GM12878 (cell line): ENCODE data around the gene STT3B. TPM values are rescaled to one million over a fixed set of nuclear protein-coding genes. Genes with fewer than 3 reads are reported as not detected.
A peak's percentile ranks its signal among the peaks of the same experiment; 100 is the strongest.

Experiments
- ATAC-seq: fragments of 200-7000 bp; cut with Tn5 transposase; 3 replicates; pipeline ENCODE4 v1.9.1; 2020; ENCODE audit warnings: mild to moderate bottlenecking, moderate library complexity
- BruUV-seq: library from RNA; stranded (reverse); fragments of 400-500 nt; replicated peaks from 2 replicates; lab custom pipeline; 2021; lab: Mats Ljungman, UMichigan
- CTCF ChIA-PET: fragments of 300-600 bp; sonication (Branson Sonifier 250); formaldehyde crosslinking; extraction: SDS; loops from one replicate; lab custom pipeline; 2021; ENCODE audit warnings: inconsistent platforms; lab: Yijun Ruan, JAX
- POLR2A ChIA-PET: fragments of 350-600 bp; formaldehyde crosslinking; extraction: SDS; loops from one replicate; lab custom pipeline; 2021; ENCODE audit warnings: inconsistent platforms; lab: Charles Lee
- RAD21 ChIA-PET: fragments of 300-600 bp; sonication (Branson Sonifier 250); formaldehyde crosslinking; loops from one replicate; lab custom pipeline; 2023; ENCODE audit warnings: antibody characterized with exemption; ENCODE audit not compliant: unreplicated experiment; lab: Charles Lee
- SMC1A ChIA-PET: fragments of 300-600 bp; sonication (Branson Sonifier 250); formaldehyde crosslinking; loops from one replicate; lab custom pipeline; 2023; ENCODE audit not compliant: unreplicated experiment, uncharacterized antibody; lab: Charles Lee
- DNase-seq: peaks from one replicate; pipeline ENCODE4 v3.0.0-alpha.2; 2011; ENCODE audit warnings: low read depth, low spot score
- FAIRE-seq: peaks from 3 replicates; lab custom pipeline; 2011; peaks lifted over from hg19 to GRCh38; lab: Jason Lieb, UNC
- H2AFZ ChIP-seq: 2 replicates; pipeline ENCODE4 v1.6.0; 2011; ENCODE audit warnings: low read depth, low read length, control low read depth; ENCODE audit not compliant: control insufficient read depth
- H3K27ac ChIP-seq: 2 replicates; pipeline ENCODE4 v1.5.1; 2011; ENCODE audit warnings: control low read depth; ENCODE audit not compliant: control insufficient read depth, insufficient read depth
- H3K27me3 ChIP-seq, 2 experiments: replicated peaks in 1 of 2; 2 replicates each; pipeline versions ENCODE4 v1.6.0 to v1.6.1; 2011; ENCODE audit warnings: low read length in 1 of 2; ENCODE audit not compliant: control insufficient read depth in 2 of 2, insufficient read depth in 2 of 2
- H3K36me3 ChIP-seq, 2 experiments: 2 replicates each; pipeline ENCODE4 v1.5.1; 2011; ENCODE audit warnings: low read length in 1 of 2; ENCODE audit not compliant: control insufficient read depth in 2 of 2, insufficient read depth in 2 of 2
- H3K4me1 ChIP-seq: 2 replicates; pipeline ENCODE4 v1.6.1; 2011; ENCODE audit warnings: mild to moderate bottlenecking, low read length, moderate library complexity, mixed read lengths; ENCODE audit not compliant: control insufficient read depth, insufficient read depth
- H3K4me2 ChIP-seq: 2 replicates; pipeline ENCODE4 v1.6.0; 2011; ENCODE audit warnings: control low read depth; ENCODE audit not compliant: control insufficient read depth, insufficient read depth
- H3K4me3 ChIP-seq: fragments of 200-600 bp; sonication (generic); 2 replicates; pipeline ENCODE4 v1.5.1; 2016
- H3K79me2 ChIP-seq: 2 replicates; pipeline ENCODE4 v1.6.0; 2011; ENCODE audit warnings: low read length; ENCODE audit not compliant: control insufficient read depth, insufficient read depth
- H3K9ac ChIP-seq: 2 replicates; pipeline ENCODE4 v1.8.0; 2011; ENCODE audit warnings: low read length, control low read depth, mixed read lengths; ENCODE audit not compliant: control insufficient read depth, insufficient read depth
- H3K9me3 ChIP-seq: replicated peaks from 3 replicates; pipeline ENCODE4 v1.5.1; 2011; ENCODE audit warnings: mild to moderate bottlenecking, low read length; ENCODE audit not compliant: control insufficient read depth, insufficient read depth
- H4K20me1 ChIP-seq: 2 replicates; pipeline ENCODE4 v1.6.0; 2011; ENCODE audit not compliant: control insufficient read depth, insufficient read depth
- CHD4 ChIP-seq: fragments of 200-600 bp; sonication (generic); IDR thresholded peaks from 2 replicates; pipeline ENCODE4 v1.6.1; 2016; ENCODE audit warnings: mild to moderate bottlenecking
- DPF2 ChIP-seq: fragments of 450-650 bp; IDR thresholded peaks from 2 replicates; pipeline ENCODE4 v1.6.1; 2017; ENCODE audit warnings: mild to moderate bottlenecking
- ETV6 ChIP-seq, 2 experiments: fragments of 450-650 bp in 1 of 2; IDR thresholded peaks in 1 of 2; conservative IDR thresholded peaks in 1 of 2; 2 replicates each; pipeline ENCODE4 v1.6.1; 2014; ENCODE audit warnings: antibody characterized with exemption in 1 of 2, borderline replicate concordance in 1 of 2, low read depth in 1 of 2, mild to moderate bottlenecking in 1 of 2, moderate library complexity in 1 of 2
- KDM1A ChIP-seq: fragments of 200-600 bp; sonication (generic); IDR thresholded peaks from 2 replicates; pipeline ENCODE4 v1.6.1; 2016; ENCODE audit warnings: borderline replicate concordance
- MYC ChIP-seq: IDR thresholded peaks from 2 replicates; pipeline ENCODE4 v1.6.1; 2011; ENCODE audit warnings: mild to moderate bottlenecking, low read length, moderate library complexity, inconsistent platforms; ENCODE audit not compliant: insufficient read depth, insufficient replicate concordance, insufficient read length, severe bottlenecking
- SKIL ChIP-seq: fragments of 450-650 bp; IDR thresholded peaks from 2 replicates; pipeline ENCODE4 v1.6.1; 2017; ENCODE audit warnings: mild to moderate bottlenecking, low read depth, inconsistent platforms; ENCODE audit not compliant: poor library complexity, severe bottlenecking
- SMC3 ChIP-seq: IDR thresholded peaks from 2 replicates; pipeline ENCODE4 v1.6.1; 2011; ENCODE audit warnings: low read length, improper control_type of control experiment, borderline replicate concordance
- TARDBP ChIP-seq: IDR thresholded peaks from 2 replicates; pipeline ENCODE4 v1.6.1; 2016; ENCODE audit warnings: borderline replicate concordance
- WGBS: methylation state at CpG from one replicate; pipeline ENCODE4 v1.1.6; 2016; ENCODE audit warnings: low lambda C conversion rate; ENCODE audit not compliant: insufficient replicate concordance, insufficient coverage; ENCODE audit errors: missing lambda C conversion rate; 5-methylcytosine and 5-hydroxymethylcytosine counted together
- in situ Hi-C: fragments of 300-500 bp; cut with MboI; formaldehyde crosslinking; loops from 9 replicates; pipeline ENCODE4 v1.14.3; 2018; ENCODE audit warnings: mixed read lengths
- intact Hi-C: fragments of 100-400 bp; cut with micrococcal nuclease; formaldehyde crosslinking; loops from one replicate; pipeline ENCODE4 v1.14.2; 2022; ENCODE audit not compliant: unreplicated experiment
- polyA plus RNA-seq, 11 experiments: library from polyadenylated mRNA; depleted of rRNA in 4 of 11; unstranded in 6 of 11; stranded (reverse) in 5 of 11; fragments of >200 nt; fragmentation: Nextera tagmentation in 4 of 11; fragmentation: Illumina TruSeq in 1 of 11; extraction: Ambion mirVana in 4 of 11; extraction: Trizol in 1 of 11; gene quantifications; 1 replicate in 1 of 11; 2 replicates in 10 of 11; pipeline versions ENCODE4 v1.2.1 to v1.2.3, GENCODE V29; 2011 to 2016; ENCODE audit warnings: inconsistent platforms in 2 of 11, missing spikeins in 2 of 11, low read depth in 1 of 11
- total RNA-seq, 4 experiments: library from RNA; depleted of rRNA in 3 of 4; stranded (reverse); fragments of >200 nt in 3 of 4; fragmentation: Illumina TruSeq in 1 of 4; extraction: Trizol in 1 of 4; gene quantifications; 2 replicates each; pipeline versions ENCODE4 v1.2.1 to v1.2.3, GENCODE V29; 2013 to 2021

STT3B gene
- total and polyA plus RNA-seq, 10 of the 15 experiments (the other 5 are each of a cell fraction or from before 2014, with no cell fraction given), result 19.9 to 208 (median 79.6) TPM

GRCh38 chr3:31546162-31546561 is 13.4 kb downstream of the STT3B start:
- H3K4me2 ChIP-seq, result no peak overlapping the region
- peaks cover 7% of the 10 kb centered on the region; the same call in 2 of the 3 replicates for H3K9me3 ChIP-seq
- H3K27me3 ChIP-seq, result no peaks in the 10 kb centered on the region
- ATAC-seq, result peak; percentile 34
- no peak overlapping the region for H3K4me3 ChIP-seq
- FAIRE-seq, result no peak
- RAD21 ChIA-PET, result interaction anchor here (0.9 to 2.8 kb wide), 5 partner anchors 10 to 305 kb away, joined by 3 to 26 read pairs (median 3); partner anchors contain the start of gene STT3B
- intact Hi-C loops, result no loop called here
- H3K36me3 ChIP-seq, result peaks cover 0 to 7% of the 10 kb centered on the region in 2 experiments; a peak in 1 of 4 replicates
- no peaks in the 10 kb centered on the region; the same call in 1 of the 2 replicates for H4K20me1 ChIP-seq
- TF ChIP-seq MYC (no peak), SKIL (no peak), CHD4 (no peak), KDM1A (no peak), ETV6 (conservative IDR thresholded peaks at IDR 0.05 in 1 of 2, IDR thresholded peaks at IDR 0.05 in 1 of 2; ENCODE audit: borderline replicate concordance in 1 of 2, low read depth in 1 of 2) (no peak), SMC3 (no peak), TARDBP (no peak), DPF2 (no peak)
- TF ChIP-seq, all 136 proteins: peak for 0
- POLR2A ChIA-PET, result interaction anchor here (0.5 to 2.2 kb wide), 9 partner anchors 10 to 305 kb away, joined by 3 to 15 read pairs (median 3); partner anchors contain the start of gene STT3B
- in situ Hi-C loops, result no loop called here
- H3K79me2 ChIP-seq, result peaks cover 97% of the 10 kb centered on the region
- H3K9ac ChIP-seq, result no peak overlapping the region
- CTCF ChIA-PET, result interaction anchor here (0.7 to 2.2 kb wide), 7 partner anchors 10 to 80 kb away, joined by 3 to 9 read pairs (median 4); partner anchors contain the start of gene STT3B
- H3K4me1 ChIP-seq, result no peaks in the 10 kb centered on the region
- no peak overlapping the region for H2AFZ ChIP-seq
- no TSS peak for BruUV-seq
- DNase-seq, result no peak
- SMC1A ChIA-PET, result interaction anchor here (0.8 to 2.1 kb wide), 14 partner anchors 8 to 302 kb away, joined by 3 to 24 read pairs (median 4); no protein-coding TSS in a partner anchor
- WGBS, result 47% methylated on average over 1 of the region's 1 CpG
- no peak overlapping the region for H3K27ac ChIP-seq
